ENCODE results near the gene MYL3.
"Not testable (repeated sequence)": the region's sequence is repeated elsewhere in the genome, so short reads cannot be mapped to it uniquely, and the experiment has no call there.

Gene MYL3

DNA sequence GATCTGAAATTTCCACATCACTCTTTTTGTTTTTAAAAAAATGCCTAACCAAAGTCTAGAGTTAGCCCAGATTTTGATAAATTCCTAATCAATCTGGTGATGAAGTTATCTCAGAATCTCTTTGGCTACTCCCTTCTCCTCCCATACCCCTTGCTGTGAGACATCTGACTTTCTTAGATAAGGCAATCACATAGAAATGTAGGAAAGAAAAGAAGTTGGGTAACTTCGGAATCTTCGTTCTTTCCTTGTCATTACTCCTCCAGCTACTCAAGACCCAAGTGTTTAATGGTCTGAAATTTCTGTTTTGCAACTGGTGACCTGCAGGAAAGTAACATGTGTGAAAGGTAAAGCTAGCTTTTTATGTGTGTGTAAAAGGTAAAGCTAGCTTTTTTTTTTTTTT lies 37.8 kb downstream of the MYL3 start:
- H3K4me2 ChIP-seq (ENCODE audit: low read depth, low read length): no peak overlapping the region
- no peak for DNase-seq
- no peak overlapping the region for H3K27ac ChIP-seq (ENCODE audit: low read length)
- H3F3A ChIP-seq (ENCODE audit: insufficient read depth, low read length): peaks cover 4% of the 10 kb centered on the region; the same call in 1 of the 2 replicates
- H3K9me2 ChIP-seq (replicated peaks; ENCODE audit: insufficient read depth, low read length): no peaks in the 10 kb centered on the region
- H3K27me3 ChIP-seq (replicated peaks; ENCODE audit: insufficient read depth, low read length): no peaks in the 10 kb centered on the region
- no peak overlapping the region for H2AFZ ChIP-seq (ENCODE audit: low read length)
- no peak overlapping the region for H3K9ac ChIP-seq (ENCODE audit: low read length)
- H3K4me3 ChIP-seq (ENCODE audit: low read length): no peak overlapping the region
- H3K36me3 ChIP-seq (replicated peaks; ENCODE audit: insufficient read depth, low read length): no peaks in the 10 kb centered on the region
- H3K9me3 ChIP-seq (replicated peaks; ENCODE audit: insufficient read depth, low read length): no peaks in the 10 kb centered on the region
- TF ChIP-seq EZH2 (optimal IDR thresholded peaks at IDR 0.05; ENCODE audit: low read depth, low read length) (no peak), EZH2phosphoT487 (IDR thresholded peaks at IDR 0.05; ENCODE audit: low read length) (no peak), CTCF (IDR thresholded peaks at IDR 0.05; ENCODE audit: low read length) (no peak)
- peaks cover 16% of the 10 kb centered on the region for H3K4me1 ChIP-seq (ENCODE audit: low read length)
- H4K20me1 ChIP-seq (ENCODE audit: insufficient read depth, low read length): no peaks in the 10 kb centered on the region
- H3K79me2 ChIP-seq (ENCODE audit: low read length): no peaks in the 10 kb centered on the region

- H3K79me2 ChIP-seq (ENCODE audit: low read length): no peaks in the 10 kb centered on the region
- H3K4me1 ChIP-seq (ENCODE audit: low read length): peaks cover 6% of the 10 kb centered on the region
- no peak overlapping the region for H3K9ac ChIP-seq (ENCODE audit: low read length)
- H4K20me1 ChIP-seq (ENCODE audit: insufficient read depth, low read length): no peaks in the 10 kb centered on the region
- no peaks in the 10 kb centered on the region for H3F3A ChIP-seq (ENCODE audit: insufficient read depth, low read length)
- no peaks in the 10 kb centered on the region for H3K27me3 ChIP-seq (replicated peaks; ENCODE audit: insufficient read depth, low read length)
- no peak overlapping the region for H2AFZ ChIP-seq (ENCODE audit: low read length)
- H3K36me3 ChIP-seq (replicated peaks; ENCODE audit: insufficient read depth, low read length): no peaks in the 10 kb centered on the region
- no peak for TF ChIP-seq EZH2phosphoT487 (IDR thresholded peaks at IDR 0.05; ENCODE audit: low read length)
- no peak for TF ChIP-seq CTCF (IDR thresholded peaks at IDR 0.05; ENCODE audit: low read length)
- no peak for TF ChIP-seq EZH2 (optimal IDR thresholded peaks at IDR 0.05; ENCODE audit: low read depth, low read length)
- no peak overlapping the region for H3K4me2 ChIP-seq (ENCODE audit: low read depth, low read length)
- no peak overlapping the region for H3K4me3 ChIP-seq (ENCODE audit: low read length)
- no peak overlapping the region for H3K27ac ChIP-seq (ENCODE audit: low read length)
- DNase-seq: no peak
- H3K9me2 ChIP-seq (replicated peaks; ENCODE audit: insufficient read depth, low read length): no peaks in the 10 kb centered on the region
- no peaks in the 10 kb centered on the region for H3K9me3 ChIP-seq (replicated peaks; ENCODE audit: insufficient read depth, low read length)
These were observed 38.9 kb downstream of the MYL3 start for GRCh38 chr3:46824211-46824970.

DNA sequence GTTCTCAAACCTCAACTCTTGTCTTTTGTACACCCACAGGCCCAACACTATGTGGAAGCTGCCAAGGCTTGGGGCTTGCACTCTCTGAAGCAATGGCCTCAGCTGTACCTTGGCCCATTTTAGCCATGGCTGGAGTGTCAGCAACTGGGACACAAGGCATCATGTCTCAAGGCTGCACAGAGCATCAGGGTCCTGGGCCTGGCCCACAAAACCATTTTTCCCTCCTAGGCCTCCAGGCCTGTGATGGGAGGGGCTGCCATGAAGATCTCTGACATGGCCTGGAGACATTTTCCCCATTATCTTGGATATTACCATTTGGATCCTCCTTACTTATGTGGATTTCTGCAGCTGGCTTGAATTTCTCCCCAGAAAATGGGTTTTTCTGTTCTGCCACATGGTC lies 39.9 kb downstream of the MYL3 start:
- not testable (repeated sequence) for H3K27me3 ChIP-seq (replicated peaks; ENCODE audit: insufficient read depth, low read length); H2AFZ ChIP-seq (ENCODE audit: low read length); H3K9ac ChIP-seq (ENCODE audit: low read length); H3F3A ChIP-seq (ENCODE audit: insufficient read depth, low read length); H3K79me2 ChIP-seq (ENCODE audit: low read length); H3K4me2 ChIP-seq (ENCODE audit: low read depth, low read length); H4K20me1 ChIP-seq (ENCODE audit: insufficient read depth, low read length); H3K36me3 ChIP-seq (replicated peaks; ENCODE audit: insufficient read depth, low read length); H3K9me3 ChIP-seq (replicated peaks; ENCODE audit: insufficient read depth, low read length); H3K9me2 ChIP-seq (replicated peaks; ENCODE audit: insufficient read depth, low read length); DNase-seq; H3K4me3 ChIP-seq (ENCODE audit: low read length); H3K4me1 ChIP-seq (ENCODE audit: low read length); H3K27ac ChIP-seq (ENCODE audit: low read length)

DNA sequence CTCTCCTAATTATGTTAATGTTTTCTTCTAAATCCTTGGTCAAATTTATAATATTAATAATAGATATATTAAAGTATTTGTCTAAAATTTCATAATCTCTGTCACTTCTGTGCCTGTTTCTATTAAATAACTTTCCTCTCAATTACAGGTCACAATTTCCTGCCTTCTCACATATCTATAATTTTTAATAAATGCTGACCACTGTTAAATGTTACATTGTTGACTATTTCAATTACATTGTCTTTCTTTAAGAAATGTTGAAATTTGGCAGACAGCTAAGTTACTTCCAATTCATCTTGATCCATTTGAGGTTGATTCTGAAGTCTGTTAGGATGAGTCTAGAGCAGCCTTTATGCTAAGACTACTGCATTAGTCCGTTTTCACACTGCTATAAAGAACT lies 41.7 kb downstream of the MYL3 start:
- H3F3A ChIP-seq (ENCODE audit: insufficient read depth, low read length): peaks cover 3% of the 10 kb centered on the region; the same call in 1 of the 2 replicates
- H4K20me1 ChIP-seq (ENCODE audit: insufficient read depth, low read length): no peaks in the 10 kb centered on the region
- H2AFZ ChIP-seq (ENCODE audit: low read length): no peak overlapping the region
- no peaks in the 10 kb centered on the region for H3K9me3 ChIP-seq (replicated peaks; ENCODE audit: insufficient read depth, low read length)
- H3K4me3 ChIP-seq (ENCODE audit: low read length): no peak overlapping the region
- no peaks in the 10 kb centered on the region for H3K79me2 ChIP-seq (ENCODE audit: low read length)
- no peaks in the 10 kb centered on the region for H3K4me1 ChIP-seq (ENCODE audit: low read length)
- no peak overlapping the region for H3K27ac ChIP-seq (ENCODE audit: low read length)
- no peak for TF ChIP-seq EZH2phosphoT487 (IDR thresholded peaks at IDR 0.05; ENCODE audit: low read length)
- no peak for TF ChIP-seq EZH2 (optimal IDR thresholded peaks at IDR 0.05; ENCODE audit: low read depth, low read length)
- no peak for TF ChIP-seq CTCF (IDR thresholded peaks at IDR 0.05; ENCODE audit: low read length)
- no peaks in the 10 kb centered on the region for H3K9me2 ChIP-seq (replicated peaks; ENCODE audit: insufficient read depth, low read length)
- H3K27me3 ChIP-seq (replicated peaks; ENCODE audit: insufficient read depth, low read length): no peaks in the 10 kb centered on the region
- no peak overlapping the region for H3K9ac ChIP-seq (ENCODE audit: low read length)
- no peaks in the 10 kb centered on the region for H3K36me3 ChIP-seq (replicated peaks; ENCODE audit: insufficient read depth, low read length)
- no peak for DNase-seq
- no peak overlapping the region for H3K4me2 ChIP-seq (ENCODE audit: low read depth, low read length)
